Tibial nerve (tissue), 4 donors: ENCODE measurements around the gene RGS9.
A peak's percentile ranks its signal among the peaks of the same experiment; 100 is the strongest.

Experiments
- EP300 ChIP-seq, 2 donors: sonication (generic); formaldehyde crosslinking; IDR thresholded peaks; one replicate each; pipeline ENCODE4 v1.6.1; 2017; ENCODE audit warnings: antibody characterized with exemption in 2 of 2, mild to moderate bottlenecking in 1 of 2
- POLR2A ChIP-seq, 2 donors: fragments of 450-650 bp; IDR thresholded peaks; one replicate each; pipeline ENCODE4 v1.6.1; 2017; ENCODE audit warnings: antibody characterized with exemption in 2 of 2, mild to moderate bottlenecking in 2 of 2, moderate library complexity in 2 of 2
- TF ChIP-seq, protein P1 (sequence below), 5 experiments: fragments of 200-600 bp in 3 of 5; fragments of 450-650 bp in 2 of 5; sonication (generic) in 3 of 5; IDR thresholded peaks; one replicate each; pipeline ENCODE4 v1.5.1; 2016 to 2019; ENCODE audit warnings: antibody characterized with exemption in 5 of 5, mild to moderate bottlenecking in 3 of 5, moderate library complexity in 2 of 5

DNA sequence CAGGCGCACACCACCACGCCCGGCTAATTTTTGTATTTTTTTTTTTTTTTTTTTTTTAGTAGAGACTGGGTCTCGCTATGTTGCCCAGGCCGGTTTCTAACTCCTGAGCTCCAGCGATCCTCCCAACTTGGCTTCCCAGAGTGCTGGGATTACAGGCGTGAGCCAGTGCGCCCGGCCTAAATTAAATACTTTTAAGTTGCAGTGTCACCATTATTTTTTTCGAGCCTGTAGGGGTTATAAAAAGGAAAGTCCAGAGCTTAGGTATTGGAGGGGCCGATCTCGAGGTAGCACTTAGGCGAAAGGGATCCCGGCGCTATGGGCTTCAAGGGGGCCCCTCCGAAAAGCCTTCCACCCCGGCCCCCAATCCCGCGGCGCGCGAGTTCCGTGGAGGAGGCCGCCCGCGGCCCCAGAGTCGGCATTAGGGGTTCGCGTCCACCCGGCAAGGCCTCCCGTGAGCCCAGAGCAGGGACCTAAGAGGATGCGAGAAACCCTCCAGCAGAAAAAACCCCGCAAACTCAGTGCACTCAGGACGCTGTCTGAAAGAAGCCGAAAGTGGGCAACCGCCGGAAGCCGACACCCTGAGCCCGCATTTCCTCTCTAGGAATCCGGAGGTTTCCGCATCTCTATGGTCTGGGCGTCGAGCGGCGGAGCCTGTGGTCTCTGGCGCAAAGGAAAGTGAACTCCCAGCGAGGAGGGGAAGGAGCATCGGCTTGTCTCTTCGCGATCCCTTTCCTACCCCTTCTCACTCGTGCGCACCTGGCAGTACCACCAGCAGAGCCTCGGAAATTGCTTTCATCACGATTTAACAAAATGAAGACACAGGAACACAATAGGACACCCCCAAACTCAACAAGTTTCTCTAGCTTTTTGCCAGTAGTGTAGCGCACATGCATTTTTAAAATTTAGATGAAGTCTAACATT, 14.1 kb upstream of the RGS9 start:
- TF ChIP-seq POLR2A (IDR thresholded peaks at IDR 0.05): peak in 1 of 2 donors; percentile 47
- peak in 1 of 2 donors; percentile 66 for TF ChIP-seq EP300 (IDR thresholded peaks at IDR 0.05)
- TF ChIP-seq, protein P1, sequence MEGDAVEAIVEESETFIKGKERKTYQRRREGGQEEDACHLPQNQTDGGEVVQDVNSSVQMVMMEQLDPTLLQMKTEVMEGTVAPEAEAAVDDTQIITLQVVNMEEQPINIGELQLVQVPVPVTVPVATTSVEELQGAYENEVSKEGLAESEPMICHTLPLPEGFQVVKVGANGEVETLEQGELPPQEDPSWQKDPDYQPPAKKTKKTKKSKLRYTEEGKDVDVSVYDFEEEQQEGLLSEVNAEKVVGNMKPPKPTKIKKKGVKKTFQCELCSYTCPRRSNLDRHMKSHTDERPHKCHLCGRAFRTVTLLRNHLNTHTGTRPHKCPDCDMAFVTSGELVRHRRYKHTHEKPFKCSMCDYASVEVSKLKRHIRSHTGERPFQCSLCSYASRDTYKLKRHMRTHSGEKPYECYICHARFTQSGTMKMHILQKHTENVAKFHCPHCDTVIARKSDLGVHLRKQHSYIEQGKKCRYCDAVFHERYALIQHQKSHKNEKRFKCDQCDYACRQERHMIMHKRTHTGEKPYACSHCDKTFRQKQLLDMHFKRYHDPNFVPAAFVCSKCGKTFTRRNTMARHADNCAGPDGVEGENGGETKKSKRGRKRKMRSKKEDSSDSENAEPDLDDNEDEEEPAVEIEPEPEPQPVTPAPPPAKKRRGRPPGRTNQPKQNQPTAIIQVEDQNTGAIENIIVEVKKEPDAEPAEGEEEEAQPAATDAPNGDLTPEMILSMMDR (IDR thresholded peaks at IDR 0.05): no peak
